Peyer's patch (tissue), 4 donors: ENCODE measurements around the gene SLC7A4. TPM values are rescaled to one million over a fixed set of nuclear protein-coding genes. Genes with fewer than 3 reads are reported as not detected.

Source experiments
- DNase-seq, 3 donors: peaks; one replicate each; pipeline ENCODE4 v3.0.0-alpha.2; 2017 to 2019
- H3K27ac ChIP-seq, 4 donors: fragments of 200-600 bp; sonication (generic); one replicate each; pipeline ENCODE4 v1.5.1; 2016 to 2019
- H3K27me3 ChIP-seq, 2 donors: fragments of 200-600 bp; sonication (generic); one replicate each; pipeline ENCODE4 v1.5.1; 2019
- H3K36me3 ChIP-seq, 3 donors: fragments of 200-600 bp; sonication (generic); one replicate each; pipeline ENCODE4 v1.5.1; 2016 to 2019
- H3K4me1 ChIP-seq, 4 donors: fragments of 200-600 bp; sonication (generic); one replicate each; pipeline ENCODE4 v1.5.1; 2016 to 2019
- H3K4me3 ChIP-seq, 4 donors: fragments of 200-600 bp; sonication (generic); 1 replicate in 3 of 4; 2 replicates in 1 of 4; pipeline ENCODE4 v1.5.1; 2016 to 2019; ENCODE audit warnings: mild to moderate bottlenecking in 1 of 4
- H3K9me3 ChIP-seq, 4 donors: fragments of 200-600 bp; sonication (generic); one replicate each; pipeline ENCODE4 v1.5.1; 2016 to 2019; ENCODE audit warnings: mild to moderate bottlenecking in 1 of 4
- POLR2A ChIP-seq, 2 donors: fragments of 450-650 bp; IDR thresholded peaks; one replicate each; pipeline ENCODE4 v1.5.1; 2017; ENCODE audit warnings: antibody characterized with exemption in 2 of 2, mild to moderate bottlenecking in 2 of 2, moderate library complexity in 2 of 2
- total RNA-seq, 4 donors: library from RNA; depleted of rRNA; stranded (reverse); fragments of >200 nt; gene quantifications; one replicate each; pipeline ENCODE4 v1.1.0, GENCODE V29; 2016
- TF ChIP-seq, protein P1 (sequence below), 6 experiments: fragments of 450-650 bp in 4 of 6; fragments of 200-600 bp in 2 of 6; sonication (generic) in 1 of 6; IDR thresholded peaks; one replicate each; pipeline ENCODE4 v1.5.1; 2017 to 2019; ENCODE audit warnings: antibody characterized with exemption in 6 of 6, mild to moderate bottlenecking in 3 of 6, moderate library complexity in 1 of 6

The SLC7A4 gene
- total RNA-seq, 4 donors from 2014 or later: 0.40 to 3.7 (median 2.2) TPM

DNA sequence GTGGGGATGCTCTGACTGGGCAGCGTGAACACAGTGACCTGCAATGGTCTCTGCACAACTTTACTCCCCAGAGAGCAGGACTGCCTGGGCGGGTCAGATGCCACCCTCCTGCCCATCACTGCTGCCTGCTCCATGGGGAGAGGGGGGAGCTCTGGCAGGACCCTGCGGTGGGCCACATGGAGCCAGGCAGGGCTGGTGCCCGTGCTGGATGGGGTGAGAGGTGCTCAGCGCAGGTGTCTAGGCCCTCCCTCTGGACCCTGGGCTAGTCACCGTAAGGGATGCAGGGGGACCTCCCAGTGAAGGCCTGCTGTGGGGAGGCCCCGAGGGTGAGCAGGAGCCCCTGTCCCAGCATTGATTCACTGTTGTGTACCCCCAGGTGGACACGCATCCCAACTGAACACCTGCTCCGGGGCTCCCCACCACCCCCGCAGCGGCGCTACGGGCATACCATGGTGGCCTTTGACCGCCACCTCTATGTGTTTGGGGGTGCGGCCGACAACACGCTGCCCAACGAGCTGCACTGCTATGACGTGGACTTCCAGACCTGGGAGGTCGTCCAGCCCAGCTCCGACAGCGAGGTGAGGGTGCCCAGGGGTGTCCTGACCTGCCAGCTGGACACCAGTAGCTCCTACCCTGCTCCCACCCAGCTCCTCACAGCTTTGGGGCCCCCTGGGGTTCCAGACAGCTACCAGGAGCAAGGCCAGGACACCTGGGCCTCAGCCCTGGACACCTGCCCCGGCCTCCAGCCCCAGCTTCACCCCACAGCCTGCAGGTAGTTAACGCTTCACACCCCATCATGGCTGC is 40.9 kb downstream of the SLC7A4 start:
- Histone ChIP-seq H3K36me3 (peaks cover 0 to 73% (median 0%) of the 10 kb centered on the region in 3 donors), H3K4me1 (no peaks in the 10 kb centered on the region), H3K4me3 (no peak overlapping the region), H3K9me3 (no peaks in the 10 kb centered on the region), H3K27me3 (no peaks in the 10 kb centered on the region), H3K27ac (no peak overlapping the region)
- no peak for DNase-seq
- TF ChIP-seq, protein P1, sequence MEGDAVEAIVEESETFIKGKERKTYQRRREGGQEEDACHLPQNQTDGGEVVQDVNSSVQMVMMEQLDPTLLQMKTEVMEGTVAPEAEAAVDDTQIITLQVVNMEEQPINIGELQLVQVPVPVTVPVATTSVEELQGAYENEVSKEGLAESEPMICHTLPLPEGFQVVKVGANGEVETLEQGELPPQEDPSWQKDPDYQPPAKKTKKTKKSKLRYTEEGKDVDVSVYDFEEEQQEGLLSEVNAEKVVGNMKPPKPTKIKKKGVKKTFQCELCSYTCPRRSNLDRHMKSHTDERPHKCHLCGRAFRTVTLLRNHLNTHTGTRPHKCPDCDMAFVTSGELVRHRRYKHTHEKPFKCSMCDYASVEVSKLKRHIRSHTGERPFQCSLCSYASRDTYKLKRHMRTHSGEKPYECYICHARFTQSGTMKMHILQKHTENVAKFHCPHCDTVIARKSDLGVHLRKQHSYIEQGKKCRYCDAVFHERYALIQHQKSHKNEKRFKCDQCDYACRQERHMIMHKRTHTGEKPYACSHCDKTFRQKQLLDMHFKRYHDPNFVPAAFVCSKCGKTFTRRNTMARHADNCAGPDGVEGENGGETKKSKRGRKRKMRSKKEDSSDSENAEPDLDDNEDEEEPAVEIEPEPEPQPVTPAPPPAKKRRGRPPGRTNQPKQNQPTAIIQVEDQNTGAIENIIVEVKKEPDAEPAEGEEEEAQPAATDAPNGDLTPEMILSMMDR (IDR thresholded peaks at IDR 0.05): no peak
- no peak for TF ChIP-seq POLR2A (IDR thresholded peaks at IDR 0.05)

DNA sequence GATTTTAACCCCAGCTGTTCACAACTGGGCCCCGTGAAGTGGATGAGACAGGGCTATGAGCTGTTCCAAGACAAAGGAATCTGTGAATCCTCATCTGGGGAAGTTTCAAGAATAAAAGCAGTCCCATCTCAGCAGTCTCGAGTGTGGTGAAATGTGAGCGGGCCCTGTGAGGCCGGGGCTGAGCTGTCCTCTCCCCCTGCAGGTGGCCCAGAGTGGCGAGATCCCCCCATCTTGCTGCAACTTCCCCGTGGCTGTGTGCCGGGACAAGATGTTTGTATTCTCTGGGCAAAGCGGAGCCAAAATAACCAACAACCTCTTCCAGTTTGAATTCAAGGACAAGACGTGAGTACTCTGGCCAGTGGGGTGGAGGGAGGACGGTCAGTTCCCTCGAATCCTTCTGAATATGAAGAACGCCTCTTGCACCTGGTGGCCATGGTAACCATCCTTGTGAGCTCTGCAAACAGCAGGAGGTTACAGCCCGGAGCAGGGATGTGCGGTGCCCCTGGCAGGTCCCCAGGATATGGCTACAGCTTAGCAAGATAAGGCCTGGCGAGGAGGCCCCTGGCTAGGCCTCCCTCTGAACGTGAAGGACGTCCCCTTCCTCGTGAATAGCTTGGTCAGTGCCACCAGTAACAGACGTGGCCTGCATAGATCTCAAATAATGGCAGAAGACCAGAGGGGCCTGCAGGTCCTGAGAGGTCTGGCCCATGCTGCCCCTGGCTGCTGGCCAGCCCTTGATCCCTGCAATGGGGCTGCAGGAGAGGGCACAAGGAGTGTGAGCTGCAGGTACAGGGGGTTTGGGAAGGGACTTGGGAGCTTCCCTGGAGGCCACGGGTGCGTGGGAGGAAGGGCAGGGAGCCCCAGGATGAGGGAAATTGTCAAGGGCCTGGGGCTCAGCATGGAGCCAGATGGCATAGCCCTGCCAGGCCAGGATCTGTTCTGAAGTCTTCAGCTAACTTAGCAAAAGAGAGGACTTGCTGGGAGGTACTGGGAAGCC is 41.9 kb downstream of the SLC7A4 start:
- H3K4me1 ChIP-seq: no peaks in the 10 kb centered on the region
- no peaks in the 10 kb centered on the region for H3K27me3 ChIP-seq
- H3K36me3 ChIP-seq: peaks cover 0 to 73% (median 0%) of the 10 kb centered on the region in 3 donors
- no peak overlapping the region for H3K27ac ChIP-seq
- DNase-seq: no peak
- H3K9me3 ChIP-seq: no peaks in the 10 kb centered on the region
- no peak for TF ChIP-seq POLR2A (IDR thresholded peaks at IDR 0.05)
- TF ChIP-seq, protein P1 (IDR thresholded peaks at IDR 0.05): no peak
- no peak overlapping the region for H3K4me3 ChIP-seq

- no peak overlapping the region for H3K4me3 ChIP-seq
- H3K4me1 ChIP-seq: no peaks in the 10 kb centered on the region
- H3K27me3 ChIP-seq: no peaks in the 10 kb centered on the region
- H3K9me3 ChIP-seq: no peaks in the 10 kb centered on the region
- TF ChIP-seq, protein P1 (IDR thresholded peaks at IDR 0.05): no peak
- no peak for TF ChIP-seq POLR2A (IDR thresholded peaks at IDR 0.05)
- DNase-seq: no peak
- no peak overlapping the region for H3K27ac ChIP-seq
- H3K36me3 ChIP-seq: peaks cover 0 to 77% (median 0%) of the 10 kb centered on the region in 3 donors
Measured at GRCh38 chr22:20989323-20990138, 42.8 kb downstream of the SLC7A4 start.

DNA sequence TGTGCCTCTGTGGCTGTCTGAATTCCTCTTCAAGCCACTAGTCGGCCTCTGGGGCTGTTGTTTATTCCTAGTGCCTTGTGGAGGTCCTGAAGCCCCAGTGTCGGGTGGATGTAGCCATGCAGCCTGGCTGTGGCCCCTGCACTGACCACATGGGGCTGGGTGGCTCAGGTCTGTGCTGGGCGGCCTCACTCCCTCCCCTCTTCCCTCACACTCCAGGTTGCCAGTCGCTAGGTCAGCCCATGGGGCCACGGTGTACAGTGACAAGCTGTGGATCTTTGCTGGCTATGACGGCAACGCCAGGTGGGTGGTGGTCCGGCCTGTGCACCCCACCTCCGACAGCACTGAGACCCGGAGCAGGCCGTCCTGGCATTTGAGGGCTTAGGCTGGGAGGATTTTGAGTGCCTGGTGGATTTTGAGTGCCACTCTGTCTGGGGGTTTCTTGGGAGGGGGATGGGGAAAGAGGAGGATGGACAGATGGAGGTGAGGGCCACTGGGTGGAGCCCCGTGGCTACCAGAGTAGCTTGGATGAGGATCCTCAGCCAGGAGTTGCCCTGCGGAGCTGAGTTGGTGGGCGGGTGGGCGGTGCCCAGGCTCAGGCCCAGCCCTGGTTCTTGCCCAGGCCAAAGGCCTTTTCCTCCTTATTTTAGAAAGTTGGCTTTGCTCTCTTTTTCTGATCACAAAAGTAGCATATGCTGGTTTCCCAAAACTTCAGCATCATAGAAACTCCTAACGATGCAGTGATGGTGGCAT is 43.6 kb downstream of the SLC7A4 start:
- no peak for DNase-seq
- H3K4me3 ChIP-seq: no peak overlapping the region
- H3K4me1 ChIP-seq: peaks cover 0 to 1% (median 0%) of the 10 kb centered on the region in 4 donors
- H3K27me3 ChIP-seq: no peaks in the 10 kb centered on the region
- no peak overlapping the region for H3K27ac ChIP-seq
- H3K9me3 ChIP-seq: no peaks in the 10 kb centered on the region
- H3K36me3 ChIP-seq: peaks cover 0 to 69% (median 0%) of the 10 kb centered on the region in 3 donors
- TF ChIP-seq, protein P1 (IDR thresholded peaks at IDR 0.05): no peak
- no peak for TF ChIP-seq POLR2A (IDR thresholded peaks at IDR 0.05)
